IMR-90 (cell line): ENCODE data around the gene OSBPL6. TPM values are rescaled to one million over a fixed set of nuclear protein-coding genes. Genes with fewer than 3 reads are reported as not detected.

Experiments
- ATAC-seq: fragments of 200-7000 bp; cut with Tn5 transposase; 2 replicates; pipeline ENCODE4 v1.9.1; 2020; ENCODE audit warnings: low read depth, mild to moderate bottlenecking, moderate library complexity
- BruUV-seq: library from RNA; stranded (reverse); fragments of 400-500 nt; replicated peaks from 2 replicates; lab custom pipeline; 2021; lab: Mats Ljungman, UMichigan
- CTCF ChIA-PET: fragments of 300-600 bp; formaldehyde crosslinking; extraction: SDS; loops from one replicate; lab custom pipeline; 2021; ENCODE audit warnings: antibody characterized with exemption; lab: Yijun Ruan, JAX
- POLR2A ChIA-PET: fragments of 300-600 bp; sonication (Branson Sonifier 250); formaldehyde crosslinking; loops from one replicate; lab custom pipeline; 2022; ENCODE audit warnings: antibody characterized with exemption; ENCODE audit not compliant: unreplicated experiment; lab: Charles Lee
- DNase-seq: peaks from one replicate; pipeline ENCODE4 v3.0.0; 2013
- H2AFZ ChIP-seq: replicated peaks from 2 replicates; pipeline ENCODE3; 2013; ENCODE audit warnings: low read length, mild to moderate bottlenecking; ENCODE audit not compliant: poor library complexity
- H2AK5ac ChIP-seq: 2 replicates; pipeline ENCODE4 v1.6.1; 2013; ENCODE audit warnings: low read depth, low read length, inconsistent platforms
- H2AK9ac ChIP-seq: replicated peaks from 2 replicates; pipeline ENCODE3; 2013; ENCODE audit warnings: mild to moderate bottlenecking, low read depth, low read length, moderate library complexity; ENCODE audit not compliant: poor library complexity
- H2BK120ac ChIP-seq: 2 replicates; pipeline ENCODE4 v1.6.1; 2013; ENCODE audit warnings: low read depth, low read length, inconsistent platforms
- H2BK15ac ChIP-seq: 3 replicates; pipeline ENCODE4 v1.6.1; 2013; ENCODE audit warnings: low read depth, low read length, inconsistent platforms
- H2BK20ac ChIP-seq: 2 replicates; pipeline ENCODE4 v1.6.1; 2013; ENCODE audit warnings: low read depth, mild to moderate bottlenecking, inconsistent platforms, low read length, moderate library complexity
- H2BK5ac ChIP-seq: 2 replicates; pipeline ENCODE4 v1.6.1; 2013; ENCODE audit warnings: mild to moderate bottlenecking, low read depth, low read length, inconsistent platforms; ENCODE audit not compliant: poor library complexity, severe bottlenecking
- H3K14ac ChIP-seq: replicated peaks from 2 replicates; pipeline ENCODE4 v1.6.1; 2013; ENCODE audit warnings: low read depth, low read length, inconsistent platforms
- H3K18ac ChIP-seq: 2 replicates; pipeline ENCODE4 v1.6.1; 2013; ENCODE audit warnings: low read depth, low read length, control low read depth
- H3K23ac ChIP-seq: 2 replicates; pipeline ENCODE4 v1.6.1; 2013; ENCODE audit warnings: low read depth, low read length, inconsistent platforms
- H3K27ac ChIP-seq: 2 replicates; pipeline ENCODE4 v1.5.1; 2013; ENCODE audit warnings: mild to moderate bottlenecking, control low read depth, low read length; ENCODE audit not compliant: insufficient read depth
- H3K27me3 ChIP-seq: 2 replicates; pipeline ENCODE4 v1.6.1; 2013; ENCODE audit warnings: low read length; ENCODE audit not compliant: control insufficient read depth, insufficient read depth
- H3K36me3 ChIP-seq: 2 replicates; pipeline ENCODE4 v1.6.1; 2013; ENCODE audit warnings: low read length, mixed read lengths; ENCODE audit not compliant: control insufficient read depth, insufficient read depth
- H3K4ac ChIP-seq: 2 replicates; pipeline ENCODE4 v1.6.1; 2013; ENCODE audit warnings: low read depth, low read length, inconsistent platforms
- H3K4me1 ChIP-seq: 2 replicates; pipeline ENCODE4 v1.6.1; 2013; ENCODE audit warnings: low read length, mixed read lengths; ENCODE audit not compliant: control insufficient read depth, insufficient read depth
- H3K4me2 ChIP-seq: 2 replicates; pipeline ENCODE4 v1.6.1; 2013; ENCODE audit warnings: low read depth, mild to moderate bottlenecking, control low read depth, low read length, moderate library complexity
- H3K4me3 ChIP-seq: 2 replicates; pipeline ENCODE4 v1.5.1; 2013; ENCODE audit warnings: low read depth, mild to moderate bottlenecking, control low read depth, low read length, moderate library complexity; ENCODE audit not compliant: insufficient read depth
- H3K56ac ChIP-seq: 2 replicates; pipeline ENCODE4 v1.6.1; 2013; ENCODE audit warnings: low read length, inconsistent platforms; ENCODE audit not compliant: insufficient read depth; ENCODE audit errors: extremely low read depth
- H3K79me1 ChIP-seq, 2 experiments: 2 replicates each; pipeline ENCODE4 v1.6.1; 2013; ENCODE audit warnings: low read length in 2 of 2, inconsistent platforms in 1 of 2, low read depth in 1 of 2
- H3K9ac ChIP-seq: 2 replicates; pipeline ENCODE4 v1.6.1; 2013; ENCODE audit warnings: low read depth, low read length, control low read depth
- H3K9me1 ChIP-seq: 2 replicates; pipeline ENCODE4 v1.6.1; 2013; ENCODE audit warnings: low read length, inconsistent platforms; ENCODE audit not compliant: insufficient read depth
- H3K9me3 ChIP-seq: 2 replicates; pipeline ENCODE4 v1.6.1; 2013; ENCODE audit warnings: low read length; ENCODE audit not compliant: control insufficient read depth, insufficient read depth
- H4K20me1 ChIP-seq: 2 replicates; pipeline ENCODE4 v1.6.1; 2013; ENCODE audit warnings: low read length, inconsistent platforms; ENCODE audit not compliant: insufficient read depth
- H4K5ac ChIP-seq: 2 replicates; pipeline ENCODE4 v1.6.1; 2013; ENCODE audit warnings: mild to moderate bottlenecking, low read depth, low read length, control low read depth
- H4K8ac ChIP-seq, 2 experiments: 2 replicates each; pipeline ENCODE4 v1.6.1; 2013; ENCODE audit warnings: low read depth in 2 of 2, low read length in 2 of 2, control low read depth in 1 of 2, inconsistent platforms in 1 of 2
- H4K91ac ChIP-seq: 2 replicates; pipeline ENCODE4 v1.6.1; 2013; ENCODE audit warnings: low read depth, low read length, inconsistent platforms; ENCODE audit not compliant: insufficient read depth
- BHLHE40 ChIP-seq: fragments of 150-350 bp; IDR thresholded peaks from 2 replicates; pipeline ENCODE4 v1.6.1; 2016; ENCODE audit warnings: mild to moderate bottlenecking, low read depth, low read length
- CEBPB ChIP-seq: IDR thresholded peaks from 2 replicates; pipeline ENCODE4 v1.6.1; 2012; ENCODE audit warnings: low read depth, low read length, improper control_type of control experiment
- CHD1 ChIP-seq: IDR thresholded peaks from 2 replicates; pipeline ENCODE4 v1.6.1; 2012; ENCODE audit warnings: low read depth, low read length, improper control_type of control experiment
- FOS ChIP-seq: fragments of 150-350 bp; IDR thresholded peaks from 2 replicates; pipeline ENCODE4 v1.6.1; 2016; ENCODE audit warnings: low read depth, low read length
- MAFK ChIP-seq: IDR thresholded peaks from 2 replicates; pipeline ENCODE4 v1.6.1; 2012; ENCODE audit warnings: low read depth, low read length, improper control_type of control experiment
- NFE2L2 ChIP-seq: fragments of 150-350 bp; IDR thresholded peaks from 2 replicates; pipeline ENCODE4 v1.6.1; 2016; ENCODE audit warnings: low read depth, mild to moderate bottlenecking, low read length
- SMC3 ChIP-seq: fragments of 150-350 bp; IDR thresholded peaks from 2 replicates; pipeline ENCODE4 v1.6.1; 2016; ENCODE audit warnings: low read depth, mild to moderate bottlenecking, antibody characterized with exemption, low read length, moderate library complexity
- USF2 ChIP-seq: fragments of 150-350 bp; IDR thresholded peaks from 2 replicates; pipeline ENCODE4 v1.6.1; 2017; ENCODE audit warnings: mild to moderate bottlenecking, antibody characterized with exemption, low read length, low read depth
- WGBS, 2 experiments: methylation state at CpG; one replicate each; pipeline versions ENCODE4 v1.1.5 to v1.1.7; 2013; ENCODE audit warnings: missing lambda C conversion rate in 2 of 2; ENCODE audit not compliant: insufficient read length in 1 of 2; ENCODE audit errors: extremely low coverage in 2 of 2; 5-methylcytosine and 5-hydroxymethylcytosine counted together
- dilution Hi-C: fragments of 300-500 bp; cut with HindIII; formaldehyde crosslinking; loops from one replicate; pipeline ENCODE4 v1.14.3; 2018; ENCODE audit warnings: low sequenced_read_pairs; ENCODE audit not compliant: unreplicated experiment
- in situ Hi-C: fragments of 300-500 bp; cut with MboI; formaldehyde crosslinking; loops from 3 replicates; pipeline ENCODE4 v1.14.3; 2019; ENCODE audit warnings: low sequenced_read_pairs, inconsistent platforms, mixed read lengths
- intact Hi-C: fragments of 100-400 bp; cut with micrococcal nuclease; formaldehyde crosslinking; loops from 2 replicates; pipeline ENCODE4 v1.10.0; 2022
- polyA plus RNA-seq, 3 experiments: library from polyadenylated mRNA; depleted of rRNA; stranded (reverse); fragments of >200 nt; gene quantifications; 2 replicates each; pipeline ENCODE4 v1.2.3, GENCODE V29; 2012; ENCODE audit warnings: low replicate concordance in 1 of 3
- total RNA-seq: library from RNA; depleted of rRNA; stranded (reverse); fragments of >200 nt; gene quantifications from 2 replicates; pipeline ENCODE4 v1.2.3, GENCODE V29; 2012

Gene OSBPL6
- total and polyA plus RNA-seq, 2 of the 4 experiments (the other 2 are of a cell fraction) = 3.2 to 3.7 TPM

DNA sequence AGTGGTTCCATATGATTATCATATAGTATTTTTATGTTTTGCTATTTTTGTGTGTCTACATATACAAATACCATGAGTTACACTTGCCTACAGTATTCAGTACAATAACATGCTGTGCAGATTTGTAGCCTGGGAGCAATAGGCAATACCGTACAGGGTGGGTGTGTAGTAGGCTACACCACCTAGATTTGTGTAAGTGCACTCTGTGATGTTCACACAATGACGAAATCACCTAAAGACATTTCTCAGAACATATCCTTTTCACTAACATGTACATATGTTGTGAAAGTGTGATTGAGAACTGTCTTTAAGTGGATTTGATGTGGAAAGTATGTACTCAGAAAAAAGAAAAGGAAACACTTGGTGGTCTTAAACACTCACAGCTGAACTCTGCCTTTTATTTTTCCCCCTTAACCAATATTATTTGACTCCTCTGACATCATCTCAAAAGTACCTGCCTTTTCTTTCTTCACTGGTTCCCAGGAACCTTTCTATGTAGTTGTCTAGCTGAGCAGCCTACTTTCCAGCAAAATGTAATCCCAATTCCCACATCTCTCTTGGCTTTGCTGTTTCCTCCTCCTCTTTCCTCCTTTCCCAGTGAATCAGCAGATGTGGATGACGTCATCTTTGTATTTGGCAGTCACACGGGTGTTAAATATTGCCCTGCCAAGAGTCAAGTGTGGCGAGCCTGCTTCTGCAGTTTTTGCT, 47.7 kb downstream of the OSBPL6 start:
- no peaks in the 10 kb centered on the region for H4K20me1 ChIP-seq
- no peaks in the 10 kb centered on the region for H3K27me3 ChIP-seq
- peaks cover 2% of the 10 kb centered on the region; the same call in 1 of the 2 replicates for H3K4me1 ChIP-seq
- H2BK20ac ChIP-seq = no peak overlapping the region
- peak; percentile 42; the same call in 1 of the 2 replicates for TF ChIP-seq CEBPB
- peak; percentile 71; the same call in 1 of the 2 replicates for TF ChIP-seq NFE2L2
- no peak for TF ChIP-seq CHD1
- no peak for TF ChIP-seq USF2
- TF ChIP-seq MAFK = peak; percentile 61
- no peak for TF ChIP-seq SMC3
- TF ChIP-seq FOS = peak; percentile 92
- peak; percentile 72; the same call in 1 of the 2 replicates for TF ChIP-seq BHLHE40
- H4K8ac ChIP-seq = peak overlapping the region in 1 of 2 experiments; percentile 43; a peak in 2 of 4 replicates
- no CpG with 5 or more reads among the region's 5 CpGs for WGBS, 2 experiments
- no peaks in the 10 kb centered on the region for H3K36me3 ChIP-seq
- H2BK15ac ChIP-seq = no peak overlapping the region
- H3K56ac ChIP-seq = no peak overlapping the region
- H3K14ac ChIP-seq = no peak overlapping the region
- CTCF ChIA-PET = no interaction called here
- H2AFZ ChIP-seq = no peak overlapping the region
- no peak overlapping the region for H2BK120ac ChIP-seq
- POLR2A ChIA-PET = no interaction called here
- DNase-seq (peak; percentile 97), ATAC-seq (peak; percentile 90)
- peaks cover 0 to 12% of the 10 kb centered on the region in 2 experiments; a peak in 2 of 4 replicates for H3K79me1 ChIP-seq
- intact Hi-C loops (no loop called here), in situ Hi-C loops (no loop called here), dilution Hi-C loops (no loop called here)
- no peak overlapping the region for H4K91ac ChIP-seq
- no TSS peak for BruUV-seq
- no peak overlapping the region for H3K9ac ChIP-seq
- H3K4me3 ChIP-seq = no peak overlapping the region
- H3K27ac ChIP-seq = no peak overlapping the region
- no peak overlapping the region for H3K4me2 ChIP-seq
- no peak overlapping the region for H3K23ac ChIP-seq
- no peak overlapping the region for H2AK9ac ChIP-seq
- no peak overlapping the region for H2BK5ac ChIP-seq
- H2AK5ac ChIP-seq = peak overlapping the region; percentile 63; the same call in 1 of the 2 replicates
- H3K4ac ChIP-seq = no peak overlapping the region
- H4K5ac ChIP-seq = no peak overlapping the region
- 0 out of 2 replicates have a peak, but pooled peaks cover 7% of the 10 kb centered on the region for H3K9me1 ChIP-seq
- H3K18ac ChIP-seq = peak overlapping the region; percentile 10; the same call in 1 of the 2 replicates
- no peaks in the 10 kb centered on the region for H3K9me3 ChIP-seq
